Liver (tissue), 9 donors: ENCODE measurements around the gene CCL25. TPM values are rescaled to one million over a fixed set of nuclear protein-coding genes. Genes with fewer than 3 reads are reported as not detected.
A peak's percentile ranks its signal among the peaks of the same experiment; 100 is the strongest.

Experiments
- DNase-seq: peaks from one replicate; pipeline ENCODE4 v3.0.0-alpha.2; 2017; ENCODE audit warnings: low spot score
- H3K27ac ChIP-seq, 2 donors: one replicate each; pipeline ENCODE4 v1.7.0; 2013; ENCODE audit warnings: inconsistent platforms in 2 of 2, low read length in 2 of 2, control low read depth in 1 of 2, low read depth in 1 of 2, mild to moderate bottlenecking in 1 of 2
- H3K27me3 ChIP-seq, 4 donors: one replicate each; pipeline versions ENCODE4 v1.6.1 to v1.7.0; 2013; ENCODE audit warnings: low read length in 3 of 4, inconsistent platforms in 1 of 4, mild to moderate bottlenecking in 1 of 4, moderate library complexity in 1 of 4; ENCODE audit not compliant: control insufficient read depth in 4 of 4, insufficient read depth in 4 of 4
- H3K36me3 ChIP-seq, 4 donors: one replicate each; pipeline versions ENCODE4 v1.6.1 to v1.7.0; 2013; ENCODE audit warnings: low read length in 3 of 4, mild to moderate bottlenecking in 3 of 4, low read depth in 1 of 4, moderate library complexity in 1 of 4; ENCODE audit not compliant: control insufficient read depth in 4 of 4, insufficient read depth in 3 of 4
- H3K4me1 ChIP-seq, 4 donors: one replicate each; pipeline versions ENCODE4 v1.6.1 to v1.7.0; 2013; ENCODE audit warnings: low read length in 3 of 4, mild to moderate bottlenecking in 3 of 4, moderate library complexity in 1 of 4; ENCODE audit not compliant: control insufficient read depth in 4 of 4, insufficient read depth in 4 of 4
- H3K4me3 ChIP-seq, 3 donors: one replicate each; pipeline versions ENCODE4 v1.6.1 to v1.7.0; 2013; ENCODE audit warnings: low read length in 3 of 3, control low read depth in 1 of 3, low read depth in 1 of 3, mild to moderate bottlenecking in 1 of 3
- H3K9ac ChIP-seq, 2 donors: one replicate each; pipeline ENCODE4 v1.7.0; 2013; ENCODE audit warnings: low read length in 2 of 2, mild to moderate bottlenecking in 2 of 2, moderate library complexity in 2 of 2, control low read depth in 1 of 2, low read depth in 1 of 2
- H3K9me3 ChIP-seq, 4 donors: one replicate each; pipeline versions ENCODE4 v1.6.1 to v1.7.0; 2013; ENCODE audit warnings: low read length in 3 of 4; ENCODE audit not compliant: control insufficient read depth in 4 of 4
- ATF3 ChIP-seq: IDR thresholded peaks from 2 replicates; pipeline ENCODE4 v1.6.1; 2016; ENCODE audit warnings: antibody characterized with exemption
- CTCF ChIP-seq: fragments of 150-350 bp; IDR thresholded peaks from 2 replicates; pipeline ENCODE4 v1.5.1; 2017; ENCODE audit warnings: improper control_type of control experiment, low read depth, low read length; ENCODE audit not compliant: missing input control
- EGR1 ChIP-seq, 2 donors: IDR thresholded peaks; 2 replicates each; pipeline ENCODE4 v1.6.1; 2016 to 2018; ENCODE audit warnings: antibody characterized with exemption in 2 of 2, low read depth in 2 of 2
- FOXA1 ChIP-seq: IDR thresholded peaks from 2 replicates; pipeline ENCODE4 v1.6.1; 2016; ENCODE audit warnings: antibody characterized with exemption
- FOXA2 ChIP-seq: IDR thresholded peaks from 2 replicates; pipeline ENCODE4 v1.6.1; 2016; ENCODE audit warnings: antibody characterized with exemption
- GABPA ChIP-seq, 2 donors: IDR thresholded peaks in 1 of 2; conservative IDR thresholded peaks in 1 of 2; 2 replicates each; pipeline ENCODE4 v1.6.1; 2016; ENCODE audit warnings: antibody characterized with exemption in 2 of 2, mild to moderate bottlenecking in 1 of 2, moderate library complexity in 1 of 2
- HNF4A ChIP-seq, 2 donors: conservative IDR thresholded peaks; 2 replicates each; pipeline ENCODE4 v1.6.1; 2016; ENCODE audit warnings: antibody characterized with exemption in 2 of 2, mild to moderate bottlenecking in 2 of 2
- HNF4G ChIP-seq: IDR thresholded peaks from 2 replicates; pipeline ENCODE4 v1.6.1; 2016; ENCODE audit warnings: antibody characterized with exemption
- JUND ChIP-seq, 2 donors: IDR thresholded peaks; 2 replicates each; pipeline ENCODE4 v1.6.1; 2016; ENCODE audit warnings: antibody characterized with exemption in 2 of 2
- REST ChIP-seq: IDR thresholded peaks from 2 replicates; pipeline ENCODE4 v1.6.1; 2016; ENCODE audit warnings: antibody characterized with exemption, mild to moderate bottlenecking
- SP1 ChIP-seq: IDR thresholded peaks from 2 replicates; pipeline ENCODE4 v1.6.1; 2018; ENCODE audit warnings: antibody characterized with exemption, mild to moderate bottlenecking
- WGBS: extraction: QIAGEN DNeasy Blood & Tissue Kit; methylation state at CpG from one replicate; pipeline ENCODE4 v1.1.7; 2013; 5-methylcytosine and 5-hydroxymethylcytosine counted together
- polyA plus RNA-seq, 2 donors: library from polyadenylated mRNA; stranded (reverse) in 1 of 2; unstranded in 1 of 2; fragments of 200-250 nt in 1 of 2; fragments of >200 nt in 1 of 2; fragmentation: Nextera tagmentation in 1 of 2; extraction: Ambion mirVana in 1 of 2; gene quantifications; one replicate each; pipeline versions ENCODE4 v1.2.1 to v1.2.3, GENCODE V29; 2013 to 2015
- total RNA-seq, 2 donors: library from RNA; depleted of rRNA; stranded (reverse); fragments of >200 nt; gene quantifications; one replicate each; pipeline ENCODE4 v1.2.3, GENCODE V29; 2014
- donor health status: healthy.
- donor health status: healthy.
- donor health status: healthy.
- donor health status: healthy.
- donor health status: healthy.

CCL25 gene
- total and polyA plus RNA-seq, 4 donors: not detected

GRCh38 chr19:8096071-8096470 lies 43.5 kb downstream of the CCL25 start:
- Histone ChIP-seq H3K36me3 (no peaks in the 10 kb centered on the region), H3K27me3 (no peaks in the 10 kb centered on the region), H3K9me3 (peaks cover 6 to 20% (median 14%) of the 10 kb centered on the region in 4 donors), H3K27ac (no peak overlapping the region), H3K4me1 (no peaks in the 10 kb centered on the region), H3K9ac (no peak overlapping the region), H3K4me3 (peak overlapping the region in 2 of 3 donors; percentile 1 to 50)
- no peak for DNase-seq
- 93% methylated on average over 3 of the region's 3 CpGs for WGBS
- TF ChIP-seq HNF4G: no peak
- no peak for TF ChIP-seq FOXA1

GRCh38 chr19:8097198-8097597 lies 44.6 kb downstream of the CCL25 start:
- no peak for DNase-seq

More at GRCh38 chr19:8097198-8097597, 44.6 kb downstream of the CCL25 start:
- Histone ChIP-seq H3K9me3 (peaks cover 6 to 20% (median 14%) of the 10 kb centered on the region in 4 donors), H3K36me3 (no peaks in the 10 kb centered on the region), H3K27ac (no peak overlapping the region), H3K9ac (no peak overlapping the region), H3K27me3 (no peaks in the 10 kb centered on the region), H3K4me3 (no peak overlapping the region), H3K4me1 (no peaks in the 10 kb centered on the region)
- TF ChIP-seq FOXA2 (no peak), GABPA (IDR thresholded peaks at IDR 0.05 in 1 of 2, conservative IDR thresholded peaks at IDR 0.05 in 1 of 2) (no peak), ATF3 (no peak), HNF4A (conservative IDR thresholded peaks at IDR 0.05) (no peak), SP1 (no peak), EGR1 (IDR thresholded peaks at IDR 0.05; ENCODE audit: low read depth in 2 of 2) (no peak), CTCF (no peak), REST (no peak), JUND (IDR thresholded peaks at IDR 0.05) (no peak)
- 96% methylated on average over 10 of the region's 10 CpGs for WGBS
